K562 (cell line): ENCODE results near the gene NCBP2. TPM values are rescaled to one million over a fixed set of nuclear protein-coding genes. Genes with fewer than 3 reads are reported as not detected.
A peak's percentile ranks its signal among the peaks of the same experiment; 100 is the strongest.

Experiments
- BCL6 ChIP-seq: fragments of 250-450 bp; sonication (Bioruptor Pico); IDR thresholded peaks from 2 replicates; pipeline ENCODE4 v1.4.0; 2020
- CCNT2 ChIP-seq: IDR thresholded peaks from 2 replicates; pipeline ENCODE4 v1.6.1; 2011; ENCODE audit warnings: borderline replicate concordance, low read depth, mild to moderate bottlenecking, moderate library complexity, mixed read lengths, low read length; ENCODE audit not compliant: insufficient read length; ENCODE audit errors: extremely low read depth
- CHD1 ChIP-seq: fragments of 200-600 bp; sonication (generic); IDR thresholded peaks from one replicate; pipeline ENCODE4 v1.6.1; 2012; ENCODE audit warnings: mild to moderate bottlenecking, moderate library complexity, low read length, inconsistent platforms
- EWSR1 ChIP-seq: fragments of 450-650 bp; IDR thresholded peaks from 2 replicates; pipeline ENCODE4 v1.6.1; 2018; ENCODE audit warnings: borderline replicate concordance, mild to moderate bottlenecking, low read depth, moderate library complexity; ENCODE audit not compliant: partially characterized antibody
- GATA2 ChIP-seq: sonication (generic); formaldehyde crosslinking; IDR thresholded peaks from 2 replicates; pipeline ENCODE4 v1.4.0; 2020; ENCODE audit warnings: mild to moderate bottlenecking, missing genetic modification reagents
- GTF2A2 ChIP-seq: IDR thresholded peaks from 2 replicates; pipeline ENCODE4 v1.6.1; 2016; ENCODE audit warnings: mild to moderate bottlenecking, missing genetic modification characterization, missing compliant biosample characterization
- HMGN3 ChIP-seq: IDR thresholded peaks from 2 replicates; pipeline ENCODE4 v1.6.1; 2011; ENCODE audit warnings: borderline replicate concordance, low read depth, mild to moderate bottlenecking, mixed read lengths, low read length; ENCODE audit not compliant: insufficient read length; ENCODE audit errors: extremely low read depth
- NCOR1 ChIP-seq: fragments of 450-650 bp; IDR thresholded peaks from 2 replicates; pipeline ENCODE4 v1.6.1; 2016; ENCODE audit warnings: mild to moderate bottlenecking, moderate library complexity
- POLR2AphosphoS5 ChIP-seq: IDR thresholded peaks from 2 replicates; pipeline ENCODE4 v1.6.1; 2011; ENCODE audit warnings: mild to moderate bottlenecking, low read depth, low read length, moderate library complexity; ENCODE audit not compliant: control insufficient read depth, insufficient read depth
- SMAD2 ChIP-seq: fragments of 150-350 bp; IDR thresholded peaks from 2 replicates; pipeline ENCODE4 v1.6.1; 2014; ENCODE audit warnings: low read depth, mild to moderate bottlenecking, low read length
- SMARCA5 ChIP-seq: fragments of 450-650 bp; IDR thresholded peaks from 2 replicates; pipeline ENCODE4 v1.6.1; 2016
- SMARCE1 ChIP-seq: fragments of 450-650 bp; IDR thresholded peaks from 2 replicates; pipeline ENCODE4 v1.7.1; 2016; ENCODE audit warnings: mild to moderate bottlenecking
- ZBTB7A ChIP-seq: IDR thresholded peaks from 2 replicates; pipeline ENCODE4 v1.6.1; 2011; ENCODE audit warnings: low read depth, mild to moderate bottlenecking, low read length, moderate library complexity, borderline replicate concordance; ENCODE audit not compliant: control insufficient read depth
- ZC3H4 ChIP-seq: sonication (generic); formaldehyde crosslinking; IDR thresholded peaks from 2 replicates; pipeline ENCODE4 v1.9.0; 2021; ENCODE audit warnings: missing genetic modification reagents, borderline replicate concordance
- ZNF12 ChIP-seq: sonication (generic); formaldehyde crosslinking; IDR thresholded peaks from 2 replicates; pipeline ENCODE4 v1.4.0; 2020; ENCODE audit warnings: mild to moderate bottlenecking, missing genetic modification reagents
- ZNF146 ChIP-seq: IDR thresholded peaks from one replicate; pipeline ENCODE4 v1.6.1; 2018; ENCODE audit warnings: missing compliant biosample characterization; ENCODE audit not compliant: unreplicated experiment
- ZNF175 ChIP-seq: fragments of 200-800 bp; sonication (Bioruptor generic); IDR thresholded peaks from 2 replicates; pipeline ENCODE4 v1.6.1; 2016; ENCODE audit warnings: low read depth, mild to moderate bottlenecking, missing genetic modification characterization, missing compliant biosample characterization
- ZNF449 ChIP-seq: fragments of 250-450 bp; sonication (Bioruptor Pico); IDR thresholded peaks from 2 replicates; pipeline ENCODE4 v1.8.0; 2022; ENCODE audit warnings: moderate library complexity, mild to moderate bottlenecking, inconsistent platforms
- polyA plus RNA-seq, 8 experiments: library from polyadenylated mRNA; depleted of rRNA in 4 of 8; stranded (reverse) in 5 of 8; unstranded in 3 of 8; fragments of >200 nt; fragmentation: Nextera tagmentation in 2 of 8; fragmentation: Illumina TruSeq in 1 of 8; extraction: Ambion mirVana in 2 of 8; extraction: Trizol in 1 of 8; gene quantifications; 2 replicates each; pipeline versions ENCODE4 v1.2.1 to v1.2.3, GENCODE V29; 2011 to 2014; ENCODE audit warnings: inconsistent platforms in 1 of 8, missing spikeins in 1 of 8
- total RNA-seq, 7 experiments: library from RNA; depleted of rRNA in 6 of 7; stranded (reverse); fragments of >200 nt in 6 of 7; fragmentation: Illumina TruSeq in 2 of 7; extraction: Trizol in 2 of 7; gene quantifications; 2 replicates each; pipeline versions ENCODE4 v1.2.1 to v1.2.3, GENCODE V29; 2011 to 2021; ENCODE audit warnings: low replicate concordance in 1 of 7
- TF ChIP-seq, protein P1 (sequence below), 2 experiments: IDR thresholded peaks; 2 replicates each; pipeline ENCODE4 v1.6.1; 2011; ENCODE audit warnings: borderline replicate concordance in 1 of 2, control low read depth in 1 of 2, low read depth in 1 of 2, low read length in 1 of 2, mild to moderate bottlenecking in 1 of 2, mixed read lengths in 1 of 2, moderate library complexity in 1 of 2; ENCODE audit not compliant: insufficient read depth in 1 of 2, insufficient read length in 1 of 2, poor library complexity in 1 of 2, severe bottlenecking in 1 of 2; ENCODE audit errors: extremely low read depth in 1 of 2
- TF ChIP-seq, protein P2 (sequence below): sonication (generic); formaldehyde crosslinking; IDR thresholded peaks from 2 replicates; pipeline ENCODE4 v1.4.0; 2020; ENCODE audit warnings: mild to moderate bottlenecking, missing genetic modification reagents
- TF ChIP-seq, protein P3 (sequence below): sonication (generic); formaldehyde crosslinking; IDR thresholded peaks from 2 replicates; pipeline ENCODE4 v1.8.1; 2023; ENCODE audit warnings: mild to moderate bottlenecking, missing genetic modification reagents, moderate library complexity

Gene NCBP2
- total and polyA plus RNA-seq, 9 of the 15 experiments (the other 6 are each of a cell fraction or from before 2014, with no cell fraction given) = 56.4 to 102 (median 82.3) TPM

DNA sequence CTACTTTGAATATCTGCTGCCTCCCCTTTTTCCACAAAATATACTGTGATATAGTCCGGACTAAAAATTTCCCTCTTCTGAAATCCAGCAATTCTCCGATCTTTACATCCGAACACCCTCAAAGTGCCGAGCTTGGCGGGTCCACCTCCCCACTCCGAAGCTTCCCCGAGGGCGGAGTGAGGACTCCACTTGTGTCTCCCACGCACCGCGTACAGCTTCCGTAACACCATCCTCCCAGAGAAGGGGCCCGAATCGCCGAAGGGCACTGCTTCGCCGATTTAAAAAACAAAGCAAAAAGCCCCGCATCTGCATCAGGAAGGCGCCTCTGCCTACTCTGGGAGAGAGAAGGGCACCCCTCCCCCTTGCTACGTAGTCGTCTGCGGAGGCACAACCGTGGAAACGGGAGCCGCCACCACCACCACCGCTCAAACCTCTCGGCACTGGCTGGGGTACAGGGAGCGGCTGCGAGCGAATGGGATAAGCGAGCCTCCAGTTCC lies 551 bp downstream of the NCBP2 start (continued):
- TF ChIP-seq NCOR1 (0 out of 2 replicates have a peak, but pooled peaks have one; percentile 6), CHD1 (peak; percentile 98), ZBTB7A (no peak; the same call in 1 of the 2 replicates), BCL6 (no peak), ZNF146 (CRISPR knock-in tag) (peak; percentile 3), HMGN3 (no peak), ZNF449 (CRISPR knock-in tag) (no peak), ZNF175 (peak; percentile 51; the same call in 1 of the 2 replicates), SMARCA5 (0 out of 2 replicates have a peak, but pooled peaks have one; percentile 18), ZNF12 (0 out of 2 replicates have a peak, but pooled peaks have one; percentile 11), CCNT2 (no peak), SMAD2 (no peak), GATA2 (CRISPR knock-in tag) (no peak), EWSR1 (no peak), GTF2A2 (no peak), POLR2AphosphoS5 (peak; percentile 7; the same call in 1 of the 2 replicates), SMARCE1 (0 out of 2 replicates have a peak, but pooled peaks have one; percentile 57), ZC3H4 (CRISPR knock-in tag) (no peak)
- TF ChIP-seq, protein P1, sequence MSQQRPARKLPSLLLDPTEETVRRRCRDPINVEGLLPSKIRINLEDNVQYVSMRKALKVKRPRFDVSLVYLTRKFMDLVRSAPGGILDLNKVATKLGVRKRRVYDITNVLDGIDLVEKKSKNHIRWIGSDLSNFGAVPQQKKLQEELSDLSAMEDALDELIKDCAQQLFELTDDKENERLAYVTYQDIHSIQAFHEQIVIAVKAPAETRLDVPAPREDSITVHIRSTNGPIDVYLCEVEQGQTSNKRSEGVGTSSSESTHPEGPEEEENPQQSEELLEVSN (IDR thresholded peaks at IDR 0.05; ENCODE audit: borderline replicate concordance in 1 of 2, extremely low read depth in 1 of 2, insufficient read depth in 1 of 2, insufficient read length in 1 of 2, low read depth in 1 of 2, low read length in 1 of 2, poor library complexity in 1 of 2, severe bottlenecking in 1 of 2) = peak in 1 of 2 experiments; percentile 24
- TF ChIP-seq, protein P2, sequence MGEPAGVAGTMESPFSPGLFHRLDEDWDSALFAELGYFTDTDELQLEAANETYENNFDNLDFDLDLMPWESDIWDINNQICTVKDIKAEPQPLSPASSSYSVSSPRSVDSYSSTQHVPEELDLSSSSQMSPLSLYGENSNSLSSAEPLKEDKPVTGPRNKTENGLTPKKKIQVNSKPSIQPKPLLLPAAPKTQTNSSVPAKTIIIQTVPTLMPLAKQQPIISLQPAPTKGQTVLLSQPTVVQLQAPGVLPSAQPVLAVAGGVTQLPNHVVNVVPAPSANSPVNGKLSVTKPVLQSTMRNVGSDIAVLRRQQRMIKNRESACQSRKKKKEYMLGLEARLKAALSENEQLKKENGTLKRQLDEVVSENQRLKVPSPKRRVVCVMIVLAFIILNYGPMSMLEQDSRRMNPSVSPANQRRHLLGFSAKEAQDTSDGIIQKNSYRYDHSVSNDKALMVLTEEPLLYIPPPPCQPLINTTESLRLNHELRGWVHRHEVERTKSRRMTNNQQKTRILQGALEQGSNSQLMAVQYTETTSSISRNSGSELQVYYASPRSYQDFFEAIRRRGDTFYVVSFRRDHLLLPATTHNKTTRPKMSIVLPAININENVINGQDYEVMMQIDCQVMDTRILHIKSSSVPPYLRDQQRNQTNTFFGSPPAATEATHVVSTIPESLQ (CRISPR knock-in tag) = peak; percentile 78; the same call in 1 of the 2 replicates
- TF ChIP-seq, protein P3, sequence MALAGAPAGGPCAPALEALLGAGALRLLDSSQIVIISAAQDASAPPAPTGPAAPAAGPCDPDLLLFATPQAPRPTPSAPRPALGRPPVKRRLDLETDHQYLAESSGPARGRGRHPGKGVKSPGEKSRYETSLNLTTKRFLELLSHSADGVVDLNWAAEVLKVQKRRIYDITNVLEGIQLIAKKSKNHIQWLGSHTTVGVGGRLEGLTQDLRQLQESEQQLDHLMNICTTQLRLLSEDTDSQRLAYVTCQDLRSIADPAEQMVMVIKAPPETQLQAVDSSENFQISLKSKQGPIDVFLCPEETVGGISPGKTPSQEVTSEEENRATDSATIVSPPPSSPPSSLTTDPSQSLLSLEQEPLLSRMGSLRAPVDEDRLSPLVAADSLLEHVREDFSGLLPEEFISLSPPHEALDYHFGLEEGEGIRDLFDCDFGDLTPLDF (CRISPR knock-in tag) = peak; percentile 60; the same call in 1 of the 2 replicates
